Loucy (cell line): ENCODE data around the gene TRERF1.

Source experiments
- EZH2phosphoT487 ChIP-seq: fragments of 200-600 bp; IDR thresholded peaks from 2 replicates; pipeline ENCODE4 v1.6.1; 2018; ENCODE audit warnings: antibody characterized with exemption, mild to moderate bottlenecking, moderate library complexity, borderline replicate concordance
- TF ChIP-seq, protein P1 (sequence below): fragments of 200-600 bp; sonication (generic); conservative IDR thresholded peaks from 2 replicates; pipeline ENCODE4 v1.5.1; 2014; ENCODE audit warnings: mild to moderate bottlenecking, antibody characterized with exemption, low read length

DNA sequence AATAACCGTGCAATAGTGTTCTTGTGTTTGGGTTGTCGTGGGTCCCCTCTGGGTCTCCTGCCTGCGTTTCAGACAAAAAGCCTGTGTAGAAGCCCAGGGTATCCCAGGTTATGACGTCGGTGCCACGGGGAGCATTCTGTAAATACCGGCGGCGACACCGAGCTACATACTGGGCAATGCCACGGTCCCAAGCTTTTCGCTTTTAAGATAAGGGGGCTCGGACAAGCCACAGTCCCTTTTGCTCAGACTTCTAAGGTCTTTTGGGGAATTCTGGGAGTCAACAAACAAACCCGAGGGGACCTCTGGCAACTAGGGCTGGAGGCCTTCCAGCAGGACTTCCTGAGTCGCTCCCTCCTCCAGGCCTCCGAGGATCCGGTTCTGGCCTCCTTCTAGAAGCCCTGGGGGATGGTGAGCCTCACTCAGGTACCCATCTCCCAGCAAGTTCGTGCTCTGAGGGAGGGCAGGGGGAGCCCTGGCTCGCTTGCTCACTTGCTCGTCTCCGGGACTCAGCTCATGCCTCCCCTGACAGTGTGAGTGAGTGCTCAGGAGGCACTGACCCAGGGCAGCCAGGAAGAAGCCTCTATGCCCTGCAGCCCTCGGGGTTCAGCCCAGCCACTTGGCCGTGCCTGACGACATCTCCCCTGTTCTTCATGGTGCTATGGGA is 171.6 kb downstream of the TRERF1 start:
- TF ChIP-seq, protein P1, sequence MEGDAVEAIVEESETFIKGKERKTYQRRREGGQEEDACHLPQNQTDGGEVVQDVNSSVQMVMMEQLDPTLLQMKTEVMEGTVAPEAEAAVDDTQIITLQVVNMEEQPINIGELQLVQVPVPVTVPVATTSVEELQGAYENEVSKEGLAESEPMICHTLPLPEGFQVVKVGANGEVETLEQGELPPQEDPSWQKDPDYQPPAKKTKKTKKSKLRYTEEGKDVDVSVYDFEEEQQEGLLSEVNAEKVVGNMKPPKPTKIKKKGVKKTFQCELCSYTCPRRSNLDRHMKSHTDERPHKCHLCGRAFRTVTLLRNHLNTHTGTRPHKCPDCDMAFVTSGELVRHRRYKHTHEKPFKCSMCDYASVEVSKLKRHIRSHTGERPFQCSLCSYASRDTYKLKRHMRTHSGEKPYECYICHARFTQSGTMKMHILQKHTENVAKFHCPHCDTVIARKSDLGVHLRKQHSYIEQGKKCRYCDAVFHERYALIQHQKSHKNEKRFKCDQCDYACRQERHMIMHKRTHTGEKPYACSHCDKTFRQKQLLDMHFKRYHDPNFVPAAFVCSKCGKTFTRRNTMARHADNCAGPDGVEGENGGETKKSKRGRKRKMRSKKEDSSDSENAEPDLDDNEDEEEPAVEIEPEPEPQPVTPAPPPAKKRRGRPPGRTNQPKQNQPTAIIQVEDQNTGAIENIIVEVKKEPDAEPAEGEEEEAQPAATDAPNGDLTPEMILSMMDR, result no peak
- no peak for TF ChIP-seq EZH2phosphoT487
